ENCODE data around the gene PSTPIP2. TPM values are rescaled to one million over a fixed set of nuclear protein-coding genes. Genes with fewer than 3 reads are reported as not detected.

The PSTPIP2 gene
- total and polyA plus RNA-seq, 2 experiments from 2014 or later, result 1.4 to 2.6 TPM

DNA sequence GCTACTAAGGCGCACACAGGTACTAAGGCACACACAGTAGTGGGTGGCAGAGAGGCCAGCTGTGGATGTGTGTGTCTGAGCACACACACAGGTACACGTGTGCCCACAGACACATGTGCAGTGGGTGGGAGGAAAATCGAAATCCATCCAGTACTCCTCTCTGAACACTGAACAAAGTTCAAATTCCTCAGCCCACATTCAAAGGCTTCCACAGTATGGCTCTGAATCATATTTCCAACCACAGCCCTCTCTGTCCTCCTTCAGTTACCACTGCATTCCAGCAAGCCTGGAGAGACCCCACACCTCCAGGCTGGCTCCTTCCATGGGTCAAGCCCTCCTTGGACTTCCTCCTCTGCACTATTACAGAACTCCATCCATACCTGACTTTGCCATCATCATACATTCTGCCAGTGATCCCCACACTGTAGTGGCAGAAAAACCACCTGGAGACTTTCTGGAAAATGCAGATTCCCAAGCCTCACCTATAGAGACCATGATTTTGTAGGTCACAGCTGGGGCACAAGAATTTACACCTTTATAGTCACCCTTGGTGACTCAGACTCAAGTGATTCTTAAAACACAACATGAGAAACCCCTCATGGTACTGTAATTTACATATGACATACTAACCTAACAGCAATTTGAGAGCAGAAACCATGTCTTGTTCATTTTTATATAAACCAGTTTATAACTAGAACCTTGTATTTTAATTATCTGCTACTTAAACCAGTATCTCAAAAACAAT lies 136.3 kb downstream of the PSTPIP2 start (continued):
- TF ChIP-seq, protein P1, sequence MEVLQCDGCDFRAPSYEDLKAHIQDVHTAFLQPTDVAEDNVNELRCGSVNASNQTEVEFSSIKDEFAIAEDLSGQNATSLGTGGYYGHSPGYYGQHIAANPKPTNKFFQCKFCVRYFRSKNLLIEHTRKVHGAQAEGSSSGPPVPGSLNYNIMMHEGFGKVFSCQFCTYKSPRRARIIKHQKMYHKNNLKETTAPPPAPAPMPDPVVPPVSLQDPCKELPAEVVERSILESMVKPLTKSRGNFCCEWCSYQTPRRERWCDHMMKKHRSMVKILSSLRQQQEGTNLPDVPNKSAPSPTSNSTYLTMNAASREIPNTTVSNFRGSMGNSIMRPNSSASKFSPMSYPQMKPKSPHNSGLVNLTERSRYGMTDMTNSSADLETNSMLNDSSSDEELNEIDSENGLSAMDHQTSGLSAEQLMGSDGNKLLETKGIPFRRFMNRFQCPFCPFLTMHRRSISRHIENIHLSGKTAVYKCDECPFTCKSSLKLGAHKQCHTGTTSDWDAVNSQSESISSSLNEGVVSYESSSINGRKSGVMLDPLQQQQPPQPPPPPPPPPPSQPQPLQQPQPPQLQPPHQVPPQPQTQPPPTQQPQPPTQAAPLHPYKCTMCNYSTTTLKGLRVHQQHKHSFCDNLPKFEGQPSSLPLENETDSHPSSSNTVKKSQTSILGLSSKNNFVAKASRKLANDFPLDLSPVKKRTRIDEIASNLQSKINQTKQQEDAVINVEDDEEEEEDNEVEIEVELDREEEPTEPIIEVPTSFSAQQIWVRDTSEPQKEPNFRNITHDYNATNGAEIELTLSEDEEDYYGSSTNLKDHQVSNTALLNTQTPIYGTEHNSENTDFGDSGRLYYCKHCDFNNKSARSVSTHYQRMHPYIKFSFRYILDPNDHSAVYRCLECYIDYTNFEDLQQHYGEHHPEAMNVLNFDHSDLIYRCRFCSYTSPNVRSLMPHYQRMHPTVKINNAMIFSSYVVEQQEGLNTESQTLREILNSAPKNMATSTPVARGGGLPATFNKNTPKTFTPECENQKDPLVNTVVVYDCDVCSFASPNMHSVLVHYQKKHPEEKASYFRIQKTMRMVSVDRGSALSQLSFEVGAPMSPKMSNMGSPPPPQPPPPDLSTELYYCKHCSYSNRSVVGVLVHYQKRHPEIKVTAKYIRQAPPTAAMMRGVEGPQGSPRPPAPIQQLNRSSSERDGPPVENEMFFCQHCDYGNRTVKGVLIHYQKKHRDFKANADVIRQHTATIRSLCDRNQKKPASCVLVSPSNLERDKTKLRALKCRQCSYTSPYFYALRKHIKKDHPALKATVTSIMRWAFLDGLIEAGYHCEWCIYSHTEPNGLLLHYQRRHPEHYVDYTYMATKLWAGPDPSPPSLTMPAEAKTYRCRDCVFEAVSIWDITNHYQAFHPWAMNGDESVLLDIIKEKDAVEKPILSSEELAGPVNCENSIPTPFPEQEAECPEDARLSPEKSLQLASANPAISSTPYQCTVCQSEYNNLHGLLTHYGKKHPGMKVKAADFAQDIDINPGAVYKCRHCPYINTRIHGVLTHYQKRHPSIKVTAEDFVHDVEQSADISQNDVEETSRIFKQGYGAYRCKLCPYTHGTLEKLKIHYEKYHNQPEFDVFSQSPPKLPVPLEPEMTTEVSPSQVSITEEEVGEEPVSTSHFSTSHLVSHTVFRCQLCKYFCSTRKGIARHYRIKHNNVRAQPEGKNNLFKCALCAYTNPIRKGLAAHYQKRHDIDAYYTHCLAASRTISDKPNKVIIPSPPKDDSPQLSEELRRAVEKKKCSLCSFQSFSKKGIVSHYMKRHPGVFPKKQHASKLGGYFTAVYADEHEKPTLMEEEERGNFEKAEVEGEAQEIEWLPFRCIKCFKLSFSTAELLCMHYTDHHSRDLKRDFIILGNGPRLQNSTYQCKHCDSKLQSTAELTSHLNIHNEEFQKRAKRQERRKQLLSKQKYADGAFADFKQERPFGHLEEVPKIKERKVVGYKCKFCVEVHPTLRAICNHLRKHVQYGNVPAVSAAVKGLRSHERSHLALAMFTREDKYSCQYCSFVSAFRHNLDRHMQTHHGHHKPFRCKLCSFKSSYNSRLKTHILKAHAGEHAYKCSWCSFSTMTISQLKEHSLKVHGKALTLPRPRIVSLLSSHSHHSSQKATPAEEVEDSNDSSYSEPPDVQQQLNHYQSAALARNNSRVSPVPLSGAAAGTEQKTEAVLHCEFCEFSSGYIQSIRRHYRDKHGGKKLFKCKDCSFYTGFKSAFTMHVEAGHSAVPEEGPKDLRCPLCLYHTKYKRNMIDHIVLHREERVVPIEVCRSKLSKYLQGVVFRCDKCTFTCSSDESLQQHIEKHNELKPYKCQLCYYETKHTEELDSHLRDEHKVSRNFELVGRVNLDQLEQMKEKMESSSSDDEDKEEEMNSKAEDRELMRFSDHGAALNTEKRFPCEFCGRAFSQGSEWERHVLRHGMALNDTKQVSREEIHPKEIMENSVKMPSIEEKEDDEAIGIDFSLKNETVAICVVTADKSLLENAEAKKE (CRISPR knock-in tag; IDR thresholded peaks at IDR 0.05), result no peak
- TF ChIP-seq ZNF331 (CRISPR knock-in tag; IDR thresholded peaks at IDR 0.05; ENCODE audit: low read depth) (no peak), NANOG (IDR thresholded peaks at IDR 0.05; ENCODE audit: borderline replicate concordance) (no peak)
- TF ChIP-seq, protein P2, sequence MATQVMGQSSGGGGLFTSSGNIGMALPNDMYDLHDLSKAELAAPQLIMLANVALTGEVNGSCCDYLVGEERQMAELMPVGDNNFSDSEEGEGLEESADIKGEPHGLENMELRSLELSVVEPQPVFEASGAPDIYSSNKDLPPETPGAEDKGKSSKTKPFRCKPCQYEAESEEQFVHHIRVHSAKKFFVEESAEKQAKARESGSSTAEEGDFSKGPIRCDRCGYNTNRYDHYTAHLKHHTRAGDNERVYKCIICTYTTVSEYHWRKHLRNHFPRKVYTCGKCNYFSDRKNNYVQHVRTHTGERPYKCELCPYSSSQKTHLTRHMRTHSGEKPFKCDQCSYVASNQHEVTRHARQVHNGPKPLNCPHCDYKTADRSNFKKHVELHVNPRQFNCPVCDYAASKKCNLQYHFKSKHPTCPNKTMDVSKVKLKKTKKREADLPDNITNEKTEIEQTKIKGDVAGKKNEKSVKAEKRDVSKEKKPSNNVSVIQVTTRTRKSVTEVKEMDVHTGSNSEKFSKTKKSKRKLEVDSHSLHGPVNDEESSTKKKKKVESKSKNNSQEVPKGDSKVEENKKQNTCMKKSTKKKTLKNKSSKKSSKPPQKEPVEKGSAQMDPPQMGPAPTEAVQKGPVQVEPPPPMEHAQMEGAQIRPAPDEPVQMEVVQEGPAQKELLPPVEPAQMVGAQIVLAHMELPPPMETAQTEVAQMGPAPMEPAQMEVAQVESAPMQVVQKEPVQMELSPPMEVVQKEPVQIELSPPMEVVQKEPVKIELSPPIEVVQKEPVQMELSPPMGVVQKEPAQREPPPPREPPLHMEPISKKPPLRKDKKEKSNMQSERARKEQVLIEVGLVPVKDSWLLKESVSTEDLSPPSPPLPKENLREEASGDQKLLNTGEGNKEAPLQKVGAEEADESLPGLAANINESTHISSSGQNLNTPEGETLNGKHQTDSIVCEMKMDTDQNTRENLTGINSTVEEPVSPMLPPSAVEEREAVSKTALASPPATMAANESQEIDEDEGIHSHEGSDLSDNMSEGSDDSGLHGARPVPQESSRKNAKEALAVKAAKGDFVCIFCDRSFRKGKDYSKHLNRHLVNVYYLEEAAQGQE (IDR thresholded peaks at IDR 0.05; ENCODE audit: unreplicated experiment), result no peak

Small RNAs within 50 kb of the gene (small RNA-seq; reads per million reads assigned to genes)
- not detected for gene RN7SKP26 (ENCODE audit: low replicate concordance)
- gene RNU6-1278P (ENCODE audit: low replicate concordance), result not detected
- not detected for gene RNY4P37 (ENCODE audit: low replicate concordance)

Other genes starting within 250 kb of the PSTPIP2 start
- 0.31 TPM in 1 of 2 replicates, not detected in the other for gene SIGLEC15, start 246.6 kb downstream of the PSTPIP2 start, total RNA-seq (2014; rRNA removed; shearing (Covaris generic))
- gene SIGLEC15, start 246.6 kb downstream of the PSTPIP2 start, polyA plus RNA-seq (2016; fragmentation: Nextera tagmentation; extraction: Ambion mirVana), result 0.29 and 0.35 TPM in 2 replicates
- gene EPG5, start 104.9 kb downstream of the PSTPIP2 start, total RNA-seq (2014; rRNA removed; shearing (Covaris generic)), result 17.5 and 29.2 TPM in 2 replicates
- gene EPG5, start 104.9 kb downstream of the PSTPIP2 start, polyA plus RNA-seq (2016; fragmentation: Nextera tagmentation; extraction: Ambion mirVana), result 3.9 and 4.1 TPM in 2 replicates
- 718 and 822 TPM in 2 replicates for gene ATP5F1A, start 26.0 kb upstream of the PSTPIP2 start, total RNA-seq (2014; rRNA removed; shearing (Covaris generic))
- gene ATP5F1A, start 26.0 kb upstream of the PSTPIP2 start, polyA plus RNA-seq (2016; fragmentation: Nextera tagmentation; extraction: Ambion mirVana), result 317 and 353 TPM in 2 replicates
- 83.0 and 163 TPM in 2 replicates for gene HAUS1, start 32.1 kb upstream of the PSTPIP2 start, total RNA-seq (2014; rRNA removed; shearing (Covaris generic))
- 200 and 216 TPM in 2 replicates for gene HAUS1, start 32.1 kb upstream of the PSTPIP2 start, polyA plus RNA-seq (2016; fragmentation: Nextera tagmentation; extraction: Ambion mirVana)